ENCODE results near the gene TASL. TPM values are rescaled to one million over a fixed set of nuclear protein-coding genes. Genes with fewer than 3 reads are reported as not detected.

TASL gene
- total and polyA plus RNA-seq, 9 of the 15 experiments (the other 6 are each of a cell fraction or from before 2014, with no cell fraction given): 0.07 to 0.09 TPM; not detected in 7

- H3K79me2 ChIP-seq (ENCODE audit: control insufficient read depth, insufficient read depth, low read length): no peaks in the 10 kb centered on the region
- H2AFZ ChIP-seq (ENCODE audit: low read depth, low read length): no peak overlapping the region
- BruUV-seq (replicated peaks): no TSS peak
- 0% methylated on average over 3 of the region's 7 CpGs for WGBS (ENCODE audit: insufficient coverage, low coverage, missing lambda C conversion rate)
- no peaks in the 10 kb centered on the region for H3K27me3 ChIP-seq (ENCODE audit: control insufficient read depth in 2 of 2, insufficient read depth in 2 of 2, low read length in 2 of 2)
- H3K9me3 ChIP-seq (replicated peaks; ENCODE audit: control insufficient read depth, insufficient read depth, low read depth, low read length): no peaks in the 10 kb centered on the region
- ATAC-seq: peak; percentile 61; the same call in 1 of the 3 replicates
- no peak overlapping the region for H3K4me3 ChIP-seq
- H3K27ac ChIP-seq (ENCODE audit: extremely low read depth, low read depth, low read length): no peak overlapping the region
- no peak for FAIRE-seq
- no peaks in the 10 kb centered on the region for H3K9me1 ChIP-seq (ENCODE audit: control insufficient read depth, insufficient read depth, low read length)
- POLR2A ChIA-PET: no interaction called here
- no peaks in the 10 kb centered on the region for H4K20me1 ChIP-seq (replicated peaks; ENCODE audit: control insufficient read depth, insufficient read depth, low read length)
- intact Hi-C loops (cut with micrococcal nuclease): loop anchor here (2.0 kb wide), 1 partner anchor 47 kb away; no protein-coding TSS in a partner anchor
- H3K4me1 ChIP-seq (replicated peaks in 1 of 2; ENCODE audit: control insufficient read depth in 2 of 2, insufficient read depth in 2 of 2, low read length in 2 of 2): no peaks in the 10 kb centered on the region
- in situ Hi-C loops (cut with MboI): no loop called here
- DNase-seq (ENCODE audit: extremely low read depth in 1 of 4, low spot score in 3 of 4): peak in 3 of 4 experiments; percentile 4 to 7 (median 4)
- H3K9ac ChIP-seq (ENCODE audit: insufficient read depth in 1 of 2, low read depth in 2 of 2, low read length in 2 of 2): no peak overlapping the region
- H3K36me3 ChIP-seq (ENCODE audit: control insufficient read depth, insufficient read depth, low read length): no peaks in the 10 kb centered on the region
- H3K4me2 ChIP-seq (ENCODE audit: insufficient read depth, low read length): no peak overlapping the region
- CTCF ChIA-PET (ENCODE audit: low intra/inter-chr PET ratio): interaction anchor here (0.7 kb wide), 2 partner anchors 43 to 620 kb away, joined by 3 to 4 read pairs; no protein-coding TSS in a partner anchor
- no peak for TF ChIP-seq ZNF592 (IDR thresholded peaks at IDR 0.05)
- 0 out of 2 replicates have a peak, but pooled peaks have one; percentile 4 for TF ChIP-seq REST (IDR thresholded peaks at IDR 0.05; ENCODE audit: borderline replicate concordance)
- no peak for TF ChIP-seq REST (CRISPR knock-in tag; IDR thresholded peaks at IDR 0.05; ENCODE audit: low read depth)
- no peak for TF ChIP-seq CBX2 (IDR thresholded peaks at IDR 0.05; ENCODE audit: insufficient read depth, low read length, poor library complexity, severe bottlenecking)
- peak in 1 of 2 experiments; percentile 29; a peak in 1 of 4 replicates for TF ChIP-seq RAD21 (CRISPR knock-in tag; conservative IDR thresholded peaks at IDR 0.05 in 1 of 2, IDR thresholded peaks at IDR 0.05 in 1 of 2)
- no peak for TF ChIP-seq NCOA6 (IDR thresholded peaks at IDR 0.05)
- TF ChIP-seq NRF1 (conservative IDR thresholded peaks at IDR 0.05 in 1 of 2, IDR thresholded peaks at IDR 0.05 in 1 of 2): no peak
Measured at GRCh38 chrX:30618160-30618765, 40.7 kb upstream of the TASL start.

All from K562 (cell line).